Left kidney (tissue), 8 donors: ENCODE data around the gene PCDHGA5. TPM values are rescaled to one million over a fixed set of nuclear protein-coding genes. Genes with fewer than 3 reads are reported as not detected.
"Not testable (repeated sequence)": the region's sequence is repeated elsewhere in the genome, so short reads cannot be mapped to it uniquely, and the experiment has no call there.

Experiments
- DNase-seq: peaks from one replicate; pipeline ENCODE4 v3.0.0-alpha.2; 2013
- long read RNA-seq, 8 donors: transcript quantifications; one replicate each; lab custom pipeline, GENCODE V29; 2026
- polyA plus RNA-seq: library from polyadenylated mRNA; unstranded; fragments of 120-200 nt; gene quantifications from one replicate; pipeline ENCODE4 v1.2.1, GENCODE V29; 2013; ENCODE audit not compliant: insufficient read length

Gene PCDHGA5
- 2.7 TPM for polyA plus RNA-seq
- long read RNA-seq, donor 1, partial matches to known transcripts: 0 of 4 reads
- long read RNA-seq, donor 1, other reads (novel, unspliced or antisense): 0 of 4 reads
- long read RNA-seq, donor 2, partial matches to known transcripts: 0 of 2 reads
- long read RNA-seq, donor 2, other reads (novel, unspliced or antisense): 0 of 2 reads
- long read RNA-seq, donor 3, full-length matches to known transcripts: 2 of 2 reads
- long read RNA-seq, donor 3, partial matches to known transcripts: 0 of 2 reads
- long read RNA-seq, donor 3, other reads (novel, unspliced or antisense): 0 of 2 reads
- long read RNA-seq, donor 4, partial matches to known transcripts: 0 of 1 reads
- long read RNA-seq, donor 4, other reads (novel, unspliced or antisense): 0 of 1 reads
- long read RNA-seq, donor 5, partial matches to known transcripts: 0 of 1 reads
- long read RNA-seq, donor 5, other reads (novel, unspliced or antisense): 0 of 1 reads
- long read RNA-seq, donor 6, partial matches to known transcripts: 0 of 1 reads
- long read RNA-seq, donor 6, other reads (novel, unspliced or antisense): 0 of 1 reads
- long read RNA-seq, donor 7, full-length matches to known transcripts: 1 of 1 reads
- long read RNA-seq, donor 7, partial matches to known transcripts: 0 of 1 reads
- long read RNA-seq, donor 7, other reads (novel, unspliced or antisense): 0 of 1 reads
- long read RNA-seq, donor 8, full-length matches to known transcripts: 2 of 2 reads
- long read RNA-seq, donor 8, partial matches to known transcripts: 0 of 2 reads
- long read RNA-seq, donor 8, other reads (novel, unspliced or antisense): 0 of 2 reads

DNA sequence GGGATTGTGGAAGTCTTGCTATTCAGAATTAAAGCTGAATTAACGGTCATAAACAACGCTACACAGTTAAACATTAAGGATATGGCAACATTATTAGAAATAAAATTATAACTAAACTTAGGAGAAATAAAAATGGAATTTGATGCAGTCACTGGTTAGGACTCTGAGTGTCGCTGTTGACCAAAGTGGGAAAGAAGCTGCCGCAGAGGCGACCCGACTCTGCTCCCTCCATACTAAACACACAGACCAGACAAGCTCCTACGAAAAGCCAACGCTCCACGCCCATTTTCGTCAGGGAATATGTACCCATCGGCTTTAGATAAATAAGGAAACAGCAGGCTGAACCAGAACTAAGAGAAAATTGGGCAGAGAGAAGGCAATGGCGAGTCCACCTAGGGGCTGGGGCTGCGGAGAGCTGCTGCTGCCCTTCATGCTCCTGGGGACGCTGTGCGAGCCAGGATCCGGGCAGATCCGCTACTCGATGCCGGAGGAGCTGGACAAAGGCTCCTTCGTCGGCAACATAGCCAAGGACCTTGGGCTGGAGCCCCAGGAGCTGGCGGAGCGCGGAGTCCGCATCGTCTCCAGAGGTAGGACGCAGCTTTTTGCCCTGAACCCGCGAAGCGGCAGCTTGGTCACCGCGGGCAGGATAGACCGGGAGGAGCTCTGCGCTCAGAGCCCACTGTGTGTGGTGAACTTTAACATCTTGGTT is at the start of gene PCDHGA5:
Gene PCDHGA5, plus strand, starts transcription at position 211 of the 709 bp plus-strand sequence. Its CDS starts 169 bp downstream, at position 380.
- DNase-seq: no peak

DNA sequence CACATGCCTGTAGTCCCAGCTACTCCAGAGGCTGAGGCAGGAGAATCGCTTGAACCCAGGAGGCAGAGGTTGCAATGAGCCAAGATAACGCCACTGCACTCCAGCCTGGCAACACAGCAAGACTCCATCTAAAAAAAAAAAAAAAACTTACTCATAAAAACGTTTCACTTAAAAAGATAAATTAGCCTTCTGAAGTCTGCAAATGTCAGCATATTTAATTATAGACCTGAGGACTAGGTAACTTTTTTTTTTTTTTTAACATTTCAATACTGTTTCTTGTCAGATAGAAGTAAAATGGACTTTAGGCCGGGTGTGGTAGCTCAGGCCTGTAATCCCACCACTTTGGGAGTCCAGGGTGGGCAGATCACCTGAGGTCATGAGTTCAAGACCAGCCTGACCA is 47.0 kb upstream of the PCDHGA5 start:
- DNase-seq: not testable (repeated sequence)

DNA sequence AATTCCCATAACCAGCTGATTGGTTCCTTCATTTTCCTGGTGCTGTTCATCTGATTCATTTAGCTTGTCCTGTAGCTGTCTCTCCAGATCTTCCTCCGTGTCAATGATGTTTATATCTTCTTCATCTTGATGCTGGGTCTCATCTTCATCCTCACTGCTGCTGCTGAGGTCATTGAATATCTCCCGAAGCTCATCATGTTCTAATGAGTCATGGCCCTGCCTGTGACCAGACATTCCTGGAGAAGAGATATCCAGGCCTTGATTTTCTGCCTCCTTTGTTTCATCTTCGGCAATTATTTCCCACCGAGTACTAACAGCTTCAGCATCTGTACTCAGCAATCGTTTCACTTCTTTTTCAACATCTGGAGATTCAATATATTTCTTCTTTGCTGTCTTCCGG is 44.8 kb upstream of the PCDHGA5 start:
- no peak for DNase-seq

DNA sequence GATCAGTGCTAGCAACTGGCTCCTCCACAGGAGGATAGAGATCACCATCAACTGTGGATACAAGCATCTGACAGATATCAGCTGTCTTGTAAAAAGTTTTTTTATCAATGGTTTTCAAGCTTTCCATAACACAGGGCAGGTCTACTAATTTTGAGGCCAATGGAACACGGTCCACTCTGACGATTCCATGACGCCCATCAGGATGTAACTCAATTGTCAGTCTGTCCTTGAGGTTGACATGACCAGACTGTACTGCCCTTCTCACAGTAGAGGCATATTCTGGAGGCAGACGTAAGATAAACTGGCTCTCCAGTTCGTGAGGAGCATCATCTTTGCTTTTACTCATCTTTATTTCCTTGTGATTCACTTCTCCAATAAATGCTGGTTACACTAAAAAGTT is 44.3 kb upstream of the PCDHGA5 start:
- no peak for DNase-seq

DNA sequence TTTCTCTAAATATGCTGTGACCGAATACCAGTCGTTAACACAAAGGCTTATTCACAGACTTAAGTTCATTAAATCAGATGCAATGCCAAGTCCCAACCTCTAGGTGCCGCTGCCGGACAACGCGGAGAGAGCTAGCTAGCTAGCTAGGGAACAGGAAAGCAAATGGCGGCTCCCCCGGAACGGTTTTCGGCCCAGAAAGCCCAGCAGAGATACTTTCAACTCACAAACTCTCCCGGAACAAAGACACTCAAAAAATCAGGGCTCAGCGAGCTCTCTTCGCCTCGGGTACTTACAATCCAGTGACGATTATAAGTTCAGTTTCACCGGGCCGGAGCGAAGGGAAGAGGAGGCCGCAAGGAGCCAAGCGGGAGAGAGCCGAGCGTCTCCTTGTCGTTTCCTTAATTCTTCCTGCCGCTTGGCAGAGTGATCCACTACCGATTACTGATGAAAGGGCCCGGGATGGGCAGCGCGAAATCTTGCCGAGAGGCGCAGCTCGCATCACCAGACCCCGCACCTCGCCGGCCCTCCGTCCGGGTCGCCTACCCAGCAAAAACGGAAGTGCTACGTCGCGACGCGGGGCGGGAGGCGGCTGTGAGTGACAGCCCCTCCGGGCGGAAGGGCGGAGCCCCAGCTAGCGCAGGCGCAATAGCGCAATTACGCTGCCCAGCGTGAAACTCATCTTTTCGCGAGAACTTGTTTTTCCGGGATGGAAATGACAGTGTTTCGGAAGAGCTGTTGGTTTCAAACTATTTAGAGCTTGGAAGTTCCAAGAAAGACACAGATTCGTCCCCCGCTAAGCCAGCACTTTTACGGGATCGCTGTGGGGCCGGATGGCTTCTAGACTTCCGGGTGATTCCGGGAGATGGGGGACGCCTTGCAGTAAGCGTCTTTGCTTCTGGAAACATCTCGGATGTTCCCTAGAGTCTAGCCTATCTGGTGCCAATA is 43.5 kb upstream of the PCDHGA5 start, which contains the start of gene TAF7:
Gene TAF7, minus strand, starts transcription at position 560 of the 945 bp plus-strand sequence. CDS start 740 bp downstream, outside the sequence.
- DNase-seq: peak; percentile 94

DNA sequence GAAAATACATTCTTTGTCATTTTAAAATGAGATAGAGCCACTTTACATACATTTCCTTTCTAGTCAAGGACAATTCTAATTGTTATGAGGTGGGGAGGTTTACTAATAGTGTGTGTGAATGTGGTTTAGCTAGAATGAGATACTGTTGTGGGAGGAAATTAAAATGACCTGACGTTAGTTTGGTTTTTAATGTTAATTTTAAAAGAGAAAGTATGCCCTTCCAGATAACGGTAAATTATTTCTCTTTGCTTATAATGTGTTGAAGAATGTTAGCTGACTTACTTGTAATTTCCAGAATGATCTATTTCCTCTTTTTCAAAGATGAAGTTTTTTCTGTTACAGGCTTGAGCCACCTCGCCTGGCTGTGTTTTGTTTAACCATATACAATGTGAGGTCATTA is 41.7 kb upstream of the PCDHGA5 start:
- no peak for DNase-seq

DNA sequence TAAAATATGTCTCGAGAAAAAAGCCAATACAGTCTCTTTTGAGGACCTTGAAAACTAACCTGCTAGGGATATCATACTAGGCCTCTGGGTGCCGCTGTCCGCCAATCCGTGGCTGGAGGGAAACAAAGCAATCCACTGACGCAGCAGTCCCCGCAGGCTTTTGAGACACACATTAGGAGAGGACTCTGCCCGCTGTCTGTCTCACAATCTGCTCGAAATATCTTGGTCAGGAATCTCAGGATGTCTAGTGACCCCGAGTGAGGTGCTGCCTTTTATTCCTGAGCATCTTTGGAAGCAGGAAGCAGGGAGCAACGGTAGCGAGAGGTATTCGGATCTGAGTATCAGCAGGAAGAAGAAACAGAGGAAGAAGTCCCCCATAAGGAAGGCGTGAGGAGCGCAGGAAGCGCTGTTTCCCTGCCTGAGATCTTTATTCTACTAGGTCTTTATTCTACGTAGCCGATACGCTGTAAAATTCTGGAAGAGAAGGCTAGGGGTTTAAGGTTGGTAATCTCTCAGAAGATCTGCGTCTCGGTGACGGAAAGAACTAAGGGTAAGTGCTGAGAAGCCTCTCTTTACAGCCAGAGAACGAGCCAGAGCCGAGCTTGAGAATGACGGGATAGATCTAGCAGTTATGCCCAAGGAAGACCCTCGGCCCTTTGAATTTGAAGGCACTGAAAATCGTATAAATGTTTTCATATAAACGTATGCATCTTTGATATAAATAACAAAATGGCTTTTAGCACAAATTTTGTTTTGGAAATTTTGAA is 37.7 kb upstream of the PCDHGA5 start:
- no peak for DNase-seq

DNA sequence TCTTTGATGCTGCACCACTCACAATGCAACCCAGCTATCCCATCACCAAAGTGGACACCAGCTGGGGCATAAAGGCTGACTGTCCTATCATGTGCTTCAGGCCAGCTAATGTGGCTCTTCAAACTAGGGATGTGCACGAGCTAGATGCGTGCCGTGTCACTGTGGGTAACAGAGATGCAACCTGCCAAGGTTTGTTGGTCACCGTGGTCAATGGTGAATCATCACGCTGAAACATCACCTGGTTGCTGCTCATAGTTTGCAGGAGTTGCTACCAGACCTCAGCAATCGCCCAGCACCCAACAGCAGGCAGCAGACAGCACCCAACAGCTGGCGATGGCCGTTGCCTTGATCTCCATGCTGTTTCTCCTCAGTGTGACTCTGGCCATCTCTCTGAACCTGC is 35.7 kb upstream of the PCDHGA5 start:
- no peak for DNase-seq

DNA sequence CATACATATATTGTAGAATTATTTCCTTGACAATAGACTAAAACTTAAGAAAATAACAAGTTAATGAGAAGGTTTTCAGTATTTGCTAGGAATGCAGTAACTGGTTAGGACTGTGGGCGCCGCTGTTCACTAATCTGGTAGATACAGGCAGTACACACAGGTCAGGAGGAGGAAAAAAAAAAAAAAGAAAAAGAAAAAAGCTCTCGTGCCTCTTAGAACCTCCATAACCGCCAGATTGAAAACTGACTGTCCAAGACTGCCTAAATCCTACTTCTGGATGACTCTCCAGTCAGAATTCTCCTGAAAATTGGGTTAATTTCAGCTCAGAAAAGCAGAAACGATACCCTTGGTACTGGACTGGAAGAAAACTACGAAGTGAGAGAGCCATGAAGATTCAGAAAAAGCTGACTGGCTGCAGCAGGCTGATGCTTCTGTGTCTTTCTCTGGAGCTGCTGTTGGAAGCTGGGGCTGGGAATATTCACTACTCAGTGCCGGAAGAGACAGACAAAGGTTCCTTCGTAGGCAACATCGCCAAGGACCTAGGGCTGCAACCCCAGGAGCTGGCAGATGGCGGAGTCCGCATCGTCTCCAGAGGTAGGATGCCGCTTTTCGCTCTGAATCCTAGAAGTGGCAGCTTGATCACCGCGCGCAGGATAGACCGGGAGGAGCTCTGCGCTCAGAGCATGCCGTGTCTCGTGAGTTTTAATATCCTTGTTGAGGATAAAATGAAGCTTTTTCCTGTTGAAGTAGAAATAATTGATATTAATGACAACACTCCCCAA is 33.5 kb upstream of the PCDHGA5 start, which contains the start of gene PCDHGA1:
Gene PCDHGA1, plus strand, starts transcription at position 216 of the 782 bp plus-strand sequence.
- DNase-seq: no peak

DNA sequence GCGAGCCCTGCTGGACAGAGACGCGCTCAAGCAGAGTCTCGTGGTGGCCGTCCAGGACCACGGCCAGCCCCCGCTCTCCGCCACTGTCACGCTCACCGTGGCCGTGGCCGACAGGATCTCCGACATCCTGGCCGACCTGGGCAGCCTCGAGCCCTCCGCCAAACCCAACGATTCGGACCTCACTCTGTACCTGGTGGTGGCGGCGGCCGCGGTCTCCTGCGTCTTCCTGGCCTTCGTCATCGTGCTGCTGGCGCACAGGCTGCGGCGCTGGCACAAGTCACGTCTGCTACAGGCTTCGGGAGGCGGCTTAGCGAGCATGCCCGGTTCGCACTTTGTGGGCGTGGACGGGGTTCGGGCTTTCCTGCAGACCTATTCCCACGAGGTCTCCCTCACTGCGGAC is 31.4 kb upstream of the PCDHGA5 start:
- not testable (repeated sequence) for DNase-seq

DNA sequence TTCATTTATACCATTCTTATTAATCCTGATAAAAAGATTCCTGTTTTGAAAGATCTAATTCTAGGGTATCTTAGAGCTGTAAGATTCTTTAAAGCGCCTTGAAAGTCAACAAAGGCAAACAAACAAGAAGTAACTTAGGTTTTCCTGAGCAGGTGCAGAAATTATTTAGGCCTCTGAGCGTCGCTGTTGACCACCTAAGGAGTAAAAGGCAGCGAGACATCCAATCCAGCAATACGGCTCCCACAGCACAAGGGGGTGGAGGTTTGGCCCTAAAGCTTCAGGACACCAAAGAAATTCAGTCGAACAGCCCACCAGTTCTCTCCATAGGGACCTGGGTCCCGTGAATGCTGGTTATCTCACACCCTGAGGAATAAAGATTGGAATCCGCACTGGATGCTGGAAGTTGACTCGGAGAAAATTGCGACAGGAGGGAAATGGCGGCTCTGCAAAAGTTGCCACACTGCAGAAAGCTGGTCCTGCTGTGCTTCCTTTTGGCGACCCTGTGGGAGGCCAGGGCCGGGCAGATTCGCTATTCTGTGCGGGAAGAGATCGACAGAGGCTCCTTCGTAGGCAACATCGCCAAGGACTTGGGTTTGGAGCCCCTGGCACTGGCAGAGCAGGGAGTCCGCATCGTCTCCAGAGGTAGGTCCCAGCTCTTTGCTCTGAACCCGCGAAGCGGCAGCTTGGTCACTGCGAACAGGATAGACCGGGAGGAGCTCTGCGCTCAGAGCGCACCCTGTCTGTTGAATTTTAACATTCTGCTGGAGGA is 25.2 kb upstream of the PCDHGA5 start, which contains the start of gene PCDHGA2:
Gene PCDHGA2, plus strand, starts transcription at position 223 of the 769 bp plus-strand sequence.
- DNase-seq: peak; percentile 63

DNA sequence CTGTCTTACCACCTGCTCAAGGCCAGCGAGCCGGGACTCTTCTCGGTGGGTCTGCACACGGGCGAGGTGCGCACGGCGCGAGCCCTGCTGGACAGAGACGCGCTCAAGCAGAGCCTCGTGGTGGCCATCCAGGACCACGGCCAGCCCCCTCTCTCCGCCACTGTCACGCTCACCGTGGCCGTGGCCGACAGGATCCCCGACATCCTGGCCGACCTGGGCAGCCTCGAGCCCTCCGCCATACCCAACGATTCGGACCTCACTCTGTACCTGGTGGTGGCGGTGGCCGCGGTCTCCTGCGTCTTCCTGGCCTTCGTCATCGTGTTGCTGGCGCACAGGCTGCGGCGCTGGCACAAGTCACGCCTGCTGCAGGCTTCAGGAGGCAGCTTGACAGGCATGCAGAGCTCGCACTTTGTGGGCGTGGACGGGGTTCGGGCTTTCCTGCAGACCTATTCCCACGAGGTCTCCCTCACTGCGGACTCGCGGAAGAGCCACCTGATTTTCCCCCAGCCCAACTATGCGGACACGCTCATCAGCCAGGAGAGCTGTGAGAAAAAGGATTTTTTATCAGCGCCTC is 23.1 kb upstream of the PCDHGA5 start:
- not testable (repeated sequence) for DNase-seq

DNA sequence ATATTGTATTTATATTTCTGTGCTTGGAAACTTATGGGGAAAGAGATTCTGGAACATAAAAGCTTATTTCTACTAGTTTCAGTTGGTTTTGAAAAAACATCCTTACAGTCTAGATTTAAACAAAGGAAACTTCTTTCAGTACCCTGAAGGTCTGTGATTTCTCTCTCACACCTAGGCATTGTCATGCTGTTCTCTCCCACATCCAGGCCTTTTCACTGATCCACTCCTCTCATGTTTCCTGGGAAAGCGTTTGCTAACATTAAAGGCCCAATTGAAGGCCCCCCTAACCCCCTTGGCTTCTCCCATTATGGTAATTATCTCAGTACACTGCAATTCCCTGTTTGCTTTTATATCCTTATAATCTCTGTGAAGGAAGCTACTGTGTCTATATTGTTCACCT is 21.2 kb upstream of the PCDHGA5 start:
- no peak for DNase-seq

DNA sequence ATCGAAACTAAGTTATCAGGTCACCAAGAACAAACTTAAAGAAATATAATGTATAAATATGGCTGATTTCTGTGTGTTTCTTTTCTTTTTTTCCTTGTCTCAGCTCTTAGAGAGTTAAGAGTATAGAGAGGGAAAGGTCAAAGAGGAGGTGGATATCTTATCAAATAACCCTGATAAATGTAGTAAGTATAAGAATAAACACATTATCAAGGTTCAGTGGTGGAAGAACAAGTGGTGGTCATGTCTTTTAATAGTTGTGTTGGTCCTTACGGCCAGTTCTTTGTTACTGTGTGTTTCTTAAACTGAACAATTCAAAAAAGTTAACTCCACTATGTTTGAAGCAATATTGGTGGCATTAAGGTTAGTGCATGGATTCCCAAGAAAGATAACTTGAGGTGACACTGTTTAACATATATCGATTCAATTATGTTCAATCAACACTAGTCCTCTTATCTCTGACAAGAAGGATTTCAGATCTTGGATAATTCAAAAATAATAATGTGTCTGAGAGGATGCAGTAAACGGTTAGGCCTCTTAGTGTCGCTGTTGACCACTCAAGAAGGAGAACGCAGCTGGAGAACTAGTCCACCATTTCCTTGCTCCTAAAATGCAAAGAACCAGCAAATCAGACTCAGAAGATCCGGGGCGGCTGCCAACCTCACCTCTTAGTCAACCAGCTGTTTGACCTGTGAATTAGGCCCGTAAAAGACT is 20.6 kb upstream of the PCDHGA5 start, which contains the start of gene PCDHGA3:
Gene PCDHGA3, plus strand, starts transcription at position 588 of the 711 bp plus-strand sequence. CDS start 205 bp downstream, outside the sequence.
- no peak for DNase-seq

DNA sequence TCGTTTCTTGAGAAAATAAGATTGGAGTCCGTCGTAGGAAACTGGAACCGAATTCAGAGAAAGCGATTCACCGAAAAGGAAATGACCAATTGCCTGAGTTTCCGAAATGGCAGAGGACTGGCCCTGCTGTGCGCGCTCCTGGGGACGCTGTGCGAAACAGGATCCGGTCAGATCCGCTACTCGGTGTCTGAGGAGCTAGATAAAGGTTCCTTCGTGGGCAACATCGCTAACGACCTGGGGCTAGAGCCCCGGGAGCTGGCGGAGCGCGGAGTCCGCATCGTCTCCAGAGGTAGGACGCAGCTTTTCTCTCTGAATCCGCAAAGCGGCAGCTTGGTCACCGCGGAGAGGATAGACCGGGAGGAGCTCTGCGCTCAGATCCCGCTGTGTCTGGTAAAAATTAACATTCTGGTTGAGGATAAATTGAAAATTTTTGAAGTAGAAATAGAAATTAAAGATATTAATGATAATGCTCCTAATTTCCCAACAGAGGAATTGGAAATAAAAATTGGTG is 20.0 kb upstream of the PCDHGA5 start:
- no peak for DNase-seq

DNA sequence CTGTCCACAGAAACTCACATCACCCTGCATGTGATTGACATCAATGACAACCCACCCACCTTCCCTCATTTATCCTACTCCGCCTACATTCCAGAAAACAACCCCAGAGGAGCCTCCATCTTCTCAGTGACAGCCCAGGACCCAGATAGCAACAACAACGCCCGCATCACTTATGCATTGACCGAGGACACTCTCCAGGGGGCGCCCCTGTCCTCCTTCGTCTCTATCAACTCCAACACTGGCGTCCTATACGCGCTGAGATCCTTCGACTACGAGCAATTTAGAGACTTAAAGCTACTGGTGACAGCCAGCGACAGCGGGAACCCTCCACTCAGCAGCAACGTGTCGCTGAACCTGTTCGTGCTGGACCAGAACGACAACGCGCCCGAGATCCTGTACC is 18.6 kb upstream of the PCDHGA5 start:
- DNase-seq: no peak

DNA sequence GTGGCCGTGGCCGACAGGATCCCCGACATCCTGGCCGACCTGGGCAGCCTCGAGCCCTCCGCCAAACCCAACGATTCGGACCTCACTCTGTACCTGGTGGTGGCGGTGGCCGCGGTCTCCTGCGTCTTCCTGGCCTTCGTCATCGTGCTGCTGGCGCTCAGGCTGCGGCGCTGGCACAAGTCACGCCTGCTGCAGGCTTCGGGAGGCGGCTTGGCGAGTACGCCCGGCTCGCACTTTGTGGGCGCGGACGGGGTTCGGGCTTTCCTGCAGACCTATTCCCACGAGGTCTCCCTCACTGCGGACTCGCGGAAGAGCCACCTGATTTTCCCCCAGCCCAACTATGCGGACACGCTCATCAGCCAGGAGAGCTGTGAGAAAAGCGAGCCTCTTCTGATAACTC is 17.9 kb upstream of the PCDHGA5 start:
- not testable (repeated sequence) for DNase-seq
